LNCAP (cell line): ENCODE data around the gene GOLT1A.

Source experiments
- CTCF ChIP-seq: fragments of 450-650 bp; IDR thresholded peaks from 2 replicates; pipeline ENCODE4 v1.5.1; 2017; ENCODE audit warnings: mild to moderate bottlenecking

GOLT1A gene, protein sequence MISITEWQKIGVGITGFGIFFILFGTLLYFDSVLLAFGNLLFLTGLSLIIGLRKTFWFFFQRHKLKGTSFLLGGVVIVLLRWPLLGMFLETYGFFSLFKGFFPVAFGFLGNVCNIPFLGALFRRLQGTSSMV

DNA sequence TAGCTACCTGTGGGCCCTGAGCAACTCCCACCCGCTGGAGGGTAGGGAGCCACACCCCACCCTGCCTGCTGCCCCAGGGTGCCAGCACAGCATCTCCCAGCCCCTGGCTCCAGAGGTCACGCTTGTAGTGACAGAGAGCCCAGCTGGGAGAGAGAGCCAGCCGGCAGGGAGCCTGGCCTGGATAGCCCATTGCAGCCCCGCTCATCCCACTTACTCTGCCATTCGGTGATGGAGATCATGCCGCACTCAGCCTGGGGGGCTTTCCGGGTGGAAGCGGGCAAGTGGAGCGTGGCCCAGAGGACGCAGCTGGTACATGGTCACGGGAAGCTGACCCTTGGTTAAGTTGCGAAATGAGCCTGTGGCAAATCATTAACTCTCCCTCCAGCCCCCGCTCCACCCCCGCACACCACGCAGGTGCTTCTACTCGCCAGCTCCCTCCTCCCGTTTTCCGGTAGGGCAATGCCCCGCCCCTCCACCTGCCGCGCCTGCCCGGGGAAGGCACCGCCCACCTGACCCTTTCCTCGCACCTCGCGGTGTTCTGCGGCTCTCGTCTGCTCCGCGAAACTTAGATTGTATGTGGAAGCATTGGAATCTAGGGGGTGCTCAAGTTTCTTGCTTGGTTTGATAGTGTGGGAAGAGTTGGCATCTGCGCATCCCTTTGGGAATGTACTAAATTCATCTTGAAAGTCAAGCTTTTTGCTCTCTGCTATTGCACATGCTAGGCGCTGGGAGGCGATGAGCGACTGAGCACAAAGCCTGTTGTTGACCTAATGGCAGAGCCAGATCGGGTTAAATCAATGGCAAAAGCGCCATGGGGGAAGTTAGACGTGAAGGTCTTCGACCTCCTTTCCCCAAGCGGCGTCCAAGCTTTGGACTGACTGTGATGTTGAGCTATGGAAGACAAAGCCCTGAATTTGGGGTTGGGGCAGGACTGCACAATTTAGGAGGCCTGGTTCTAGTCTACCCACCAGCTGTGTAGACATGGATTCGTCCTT is at the start of gene GOLT1A:
Gene GOLT1A (minus strand): TSS at position 321 of the 995 bp plus-strand sequence. CDS start 82 bp downstream, at position 239.
- TF ChIP-seq CTCF = peak; percentile 97

DNA sequence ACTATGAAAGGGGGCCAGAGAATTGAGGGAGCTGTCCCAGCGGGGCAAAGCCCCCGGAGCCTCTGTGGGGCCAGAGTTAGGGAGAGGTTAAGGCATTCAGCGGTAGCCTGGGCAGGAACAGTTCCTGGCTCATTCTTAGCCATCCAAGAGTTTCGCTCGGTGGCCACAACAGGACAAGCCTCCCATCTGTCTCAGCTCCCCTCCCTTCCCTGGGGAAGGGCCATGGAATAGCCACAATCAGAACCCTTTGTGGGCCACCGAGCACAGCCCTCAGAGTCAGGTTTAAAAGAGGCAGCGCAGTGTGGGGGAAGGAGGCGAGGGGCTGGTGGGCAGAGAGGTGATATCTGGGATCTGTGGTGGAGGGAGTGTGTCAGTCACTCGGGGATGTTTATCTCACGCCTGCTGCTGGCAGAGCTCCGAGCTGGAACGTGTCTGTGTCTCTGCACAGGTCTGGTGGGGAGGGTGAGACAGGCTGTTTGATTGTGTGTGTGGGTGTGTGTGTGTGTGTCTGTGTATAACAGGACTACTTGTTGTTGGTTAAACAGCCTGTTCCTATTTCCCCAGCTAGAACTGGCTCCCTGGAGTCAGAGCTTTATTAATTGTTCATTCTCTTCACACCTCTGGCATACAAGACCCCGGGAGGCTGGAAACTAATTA is 49.6 kb upstream of the GOLT1A start:
- TF ChIP-seq CTCF = no peak

- TF ChIP-seq CTCF = no peak
Measured at GRCh38 chr1:204262506-204263253, 48.9 kb upstream of the GOLT1A start.

DNA sequence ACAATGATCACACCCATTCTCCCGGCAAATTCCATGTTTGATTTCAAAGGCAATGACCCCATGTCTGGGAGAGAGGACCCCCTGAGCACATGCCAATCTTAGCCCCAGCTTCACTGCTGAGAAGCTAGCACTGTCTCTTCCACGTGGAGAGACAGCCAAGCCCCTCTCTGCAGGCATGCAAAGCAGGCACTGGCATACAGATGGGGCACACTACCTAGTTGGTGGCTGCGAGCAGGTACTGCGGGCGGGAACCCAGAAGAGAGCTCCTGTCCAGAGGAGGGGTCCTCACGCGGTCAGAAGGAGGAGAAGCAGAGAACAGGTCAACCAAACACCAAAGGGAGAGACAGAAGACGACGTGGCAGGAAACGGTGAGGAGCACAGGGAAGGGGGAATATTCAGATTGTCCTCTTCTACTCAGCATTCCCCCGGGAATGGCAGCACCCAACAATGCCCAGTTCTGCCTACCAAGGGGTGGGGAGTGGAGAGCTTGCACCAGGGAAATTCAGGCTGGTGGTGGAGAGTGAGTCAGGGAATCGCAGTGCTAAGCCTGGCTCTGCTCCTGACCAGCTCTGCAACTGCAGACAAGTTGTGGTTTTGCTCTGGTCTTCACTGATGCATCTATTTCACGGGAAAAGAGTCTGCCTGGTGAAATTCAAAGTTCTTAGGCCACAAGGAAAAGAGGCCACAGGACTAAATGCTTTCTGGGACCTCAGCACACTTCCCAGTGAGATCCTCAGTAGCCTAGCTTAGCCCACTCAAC is 48.1 kb upstream of the GOLT1A start:
- TF ChIP-seq CTCF = no peak

- no peak for TF ChIP-seq CTCF
Measured at GRCh38 chr1:204261266-204261665, 47.5 kb upstream of the GOLT1A start.

DNA sequence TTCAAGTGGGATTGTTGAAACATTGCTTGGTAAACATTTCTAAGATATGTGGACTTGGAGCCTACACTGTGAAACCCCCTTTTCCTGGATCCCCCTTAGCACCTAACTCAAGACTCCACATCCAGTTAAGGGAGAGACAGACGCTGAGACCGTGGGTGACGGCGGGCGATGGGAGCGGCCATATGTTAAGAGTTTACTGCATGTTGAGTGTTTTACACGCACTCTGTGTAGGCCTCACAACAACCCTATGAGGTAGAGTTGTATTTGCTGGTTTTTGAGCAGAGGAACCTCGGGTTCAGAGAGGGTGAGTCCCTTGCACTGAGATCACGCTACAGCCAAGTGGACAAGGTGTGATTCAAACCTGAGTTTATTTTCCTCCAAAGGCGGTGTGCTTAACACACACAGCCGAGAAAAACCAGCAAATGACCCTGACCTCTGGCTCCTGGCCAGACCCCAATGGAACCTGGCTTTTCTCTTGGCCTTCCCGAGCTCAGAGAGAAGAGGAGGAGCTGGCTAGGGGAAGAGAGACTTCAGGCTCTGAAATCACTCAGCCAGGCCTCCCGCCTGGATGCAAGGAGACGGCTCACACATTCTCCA is 46.9 kb upstream of the GOLT1A start:
- TF ChIP-seq CTCF = no peak
